Spleen (tissue), 11 donors: ENCODE results near the gene LIG3. TPM values are rescaled to one million over a fixed set of nuclear protein-coding genes. Genes with fewer than 3 reads are reported as not detected.

ENCODE experiments used
- DNase-seq: peaks from one replicate; pipeline ENCODE4 v3.0.0-alpha.2; 2020
- H3K27ac ChIP-seq, 8 donors: fragments of 200-600 bp; sonication (generic) in 7 of 8; 1 replicate in 4 of 8; 2 replicates in 4 of 8; pipeline versions ENCODE4 v1.5.0 to v1.8.0; 2016 to 2021; ENCODE audit warnings: inconsistent platforms in 4 of 8, mild to moderate bottlenecking in 4 of 8, moderate library complexity in 1 of 8
- H3K27me3 ChIP-seq, 7 donors: fragments of 200-600 bp; sonication (generic) in 6 of 7; replicated peaks in 1 of 7; 1 replicate in 4 of 7; 2 replicates in 3 of 7; pipeline versions ENCODE4 v1.5.0 to v1.8.0; 2016 to 2021; ENCODE audit warnings: inconsistent platforms in 3 of 7, mild to moderate bottlenecking in 1 of 7
- H3K36me3 ChIP-seq, 6 donors: fragments of 200-600 bp; sonication (generic) in 5 of 6; 1 replicate in 4 of 6; 2 replicates in 2 of 6; pipeline versions ENCODE4 v1.5.0 to v1.8.0; 2016 to 2021; ENCODE audit warnings: inconsistent platforms in 2 of 6
- H3K4me1 ChIP-seq, 6 donors: fragments of 200-600 bp; sonication (generic) in 5 of 6; 1 replicate in 3 of 6; 2 replicates in 3 of 6; pipeline versions ENCODE4 v1.5.0 to v1.8.0; 2016 to 2021; ENCODE audit warnings: inconsistent platforms in 3 of 6
- H3K4me3 ChIP-seq, 8 donors: fragments of 200-600 bp; sonication (generic) in 7 of 8; 1 replicate in 4 of 8; 2 replicates in 4 of 8; pipeline versions ENCODE4 v1.5.0 to v1.8.0; 2016 to 2021; ENCODE audit warnings: inconsistent platforms in 4 of 8, mild to moderate bottlenecking in 4 of 8, moderate library complexity in 2 of 8
- H3K9me3 ChIP-seq, 8 donors: fragments of 200-600 bp; sonication (generic) in 7 of 8; 1 replicate in 4 of 8; 2 replicates in 4 of 8; pipeline versions ENCODE4 v1.5.0 to v1.8.0; 2016 to 2021; ENCODE audit warnings: inconsistent platforms in 4 of 8
- POLR2A ChIP-seq, 3 donors: fragments of 450-650 bp; IDR thresholded peaks; one replicate each; pipeline ENCODE4 v1.5.1; 2017; ENCODE audit warnings: antibody characterized with exemption in 3 of 3, mild to moderate bottlenecking in 1 of 3
- POLR2AphosphoS5 ChIP-seq, 3 donors: sonication (generic); formaldehyde crosslinking; IDR thresholded peaks; one replicate each; pipeline ENCODE4 v1.5.1; 2017; ENCODE audit warnings: antibody characterized with exemption in 3 of 3
- WGBS, 5 donors: extraction: QIAGEN DNeasy Blood & Tissue Kit in 3 of 5; methylation state at CpG; one replicate each; pipeline versions ENCODE4 v1.1.5 to v1.1.7; 2013 to 2018; 5-methylcytosine and 5-hydroxymethylcytosine counted together
- intact Hi-C: fragments of 100-400 bp; cut with DNase I; formaldehyde crosslinking; loops from one replicate; pipeline ENCODE4 v1.15.0; 2023; ENCODE audit warnings: low total_unique reads
- polyA plus RNA-seq, 3 donors: library from polyadenylated mRNA; stranded (reverse); fragments of 200-250 nt; gene quantifications; one replicate each; pipeline ENCODE4 v1.2.1, GENCODE V29; 2013
- total RNA-seq, 7 donors: library from RNA; depleted of rRNA in 3 of 7; stranded (reverse); fragments of >200 nt in 3 of 7; fragmentation: NEBNext Ultra II Directional in 4 of 7; extraction: Animal tissue kit (Norgen Biotek cat#: 25700) in 4 of 7; gene quantifications; one replicate each; pipeline versions ENCODE4 v1.1.0 to v1.2.1, GENCODE V29; 2016 to 2021
- TF ChIP-seq, protein P1 (sequence below), 11 experiments: fragments of 200-600 bp in 7 of 11; fragments of 450-650 bp in 4 of 11; sonication (generic) in 4 of 11; IDR thresholded peaks in 8 of 11; conservative IDR thresholded peaks in 3 of 11; 1 replicate in 7 of 11; 2 replicates in 4 of 11; pipeline versions ENCODE4 v1.4.0 to v1.8.0; 2016 to 2021; ENCODE audit warnings: antibody characterized with exemption in 11 of 11, inconsistent platforms in 4 of 11, mild to moderate bottlenecking in 1 of 11
- donor health status: healthy with polysubstance abuse.
- donor health status: DM: no; HTN: no; CAD: no; lungs with moderate emphysema.
- donor health status: DM: no; HTN: no; CAD: no.
- donor health status: Bipolar disorder and iron deficiency.
- donor health status: healthy.
- donor health status: DM: no; HTN: no; CAD: no.
- donor health status: DM: yes; HTN: yes; CAD: no.

LIG3 gene
- total and polyA plus RNA-seq, 10 donors, result 4.5 to 63.1 (median 33.2) TPM

DNA sequence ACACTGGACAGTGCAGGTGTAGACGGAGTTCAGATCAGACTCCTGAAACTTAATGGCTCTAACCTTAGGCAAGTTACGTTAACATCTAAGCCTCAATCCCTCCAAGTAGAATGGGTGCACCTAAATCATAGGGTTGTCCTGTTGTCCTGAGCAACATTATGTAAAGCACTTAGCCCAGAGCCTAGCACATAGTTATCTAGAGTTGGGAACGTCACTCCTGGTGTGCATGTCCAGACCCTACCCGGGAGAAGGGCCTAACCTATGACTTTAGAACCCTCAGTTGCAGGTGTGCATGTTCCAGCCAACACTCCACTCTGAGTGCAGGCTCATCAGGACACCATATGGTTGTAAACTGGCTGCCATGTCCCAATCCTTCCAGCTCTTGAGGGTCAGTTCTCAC, 26.0 kb downstream of the LIG3 start:
- intact Hi-C loops, result no loop called here
- peak in 1 of 3 donors; percentile 33 for TF ChIP-seq POLR2AphosphoS5 (IDR thresholded peaks at IDR 0.05)
- no peak for TF ChIP-seq POLR2A (IDR thresholded peaks at IDR 0.05)
- Histone ChIP-seq H3K36me3 (peaks cover 0 to 99% (median 59%) of the 10 kb centered on the region in 6 donors), H3K9me3 (no peaks in the 10 kb centered on the region), H3K4me3 (no peak overlapping the region), H3K27me3 (no peaks in the 10 kb centered on the region), H3K27ac (no peak overlapping the region), H3K4me1 (no peaks in the 10 kb centered on the region)
- DNase-seq, result no peak
- 88 to 96% (median 93%) methylated on average over 4 of the region's 4 CpGs for WGBS, 5 donors

DNA sequence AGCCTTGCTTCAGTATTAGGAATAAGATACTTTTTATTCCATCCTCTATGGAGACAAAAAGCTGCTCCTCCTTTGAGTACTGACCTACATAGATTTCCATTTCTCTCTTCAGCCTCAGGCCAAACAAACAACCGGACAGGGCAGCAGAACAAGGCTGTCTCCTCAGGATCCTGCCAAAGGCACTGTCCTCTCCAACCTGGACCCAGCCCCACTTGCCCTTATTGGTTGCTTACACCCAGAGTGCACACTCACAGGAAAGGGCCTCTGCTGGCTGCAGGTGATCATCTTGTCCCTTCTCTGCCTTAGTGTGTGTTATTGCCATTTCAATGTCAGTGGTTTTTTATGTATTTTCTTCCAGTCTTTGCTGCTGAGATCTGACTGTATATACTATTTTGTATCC, 26.6 kb downstream of the LIG3 start:
- peaks cover 0 to 99% (median 59%) of the 10 kb centered on the region in 6 donors for H3K36me3 ChIP-seq
- intact Hi-C loops, result no loop called here

DNA sequence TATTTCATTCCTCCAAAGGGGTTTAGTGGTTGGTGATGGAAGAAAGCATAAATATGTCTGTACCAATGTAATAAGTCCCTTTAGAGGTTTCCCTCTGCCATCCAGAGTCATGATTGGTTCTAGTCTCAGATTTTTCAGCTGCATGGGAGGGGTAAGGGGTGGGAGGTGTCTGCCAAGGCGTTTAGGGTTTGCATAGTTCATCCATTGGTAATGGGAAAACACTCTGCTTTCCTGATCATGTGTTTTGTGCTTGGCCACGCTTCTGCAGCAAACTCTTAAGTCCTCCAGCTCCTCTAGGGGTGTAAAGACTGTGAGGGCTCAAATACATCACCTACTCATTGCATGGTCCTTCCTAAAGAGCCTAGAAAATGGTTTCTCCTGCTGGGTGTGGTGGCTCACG, 29.8 kb downstream of the LIG3 start:
- Histone ChIP-seq H3K27me3 (no peaks in the 10 kb centered on the region), H3K27ac (no peak overlapping the region), H3K9me3 (no peaks in the 10 kb centered on the region), H3K4me3 (no peak overlapping the region), H3K36me3 (peaks cover 0 to 99% (median 55%) of the 10 kb centered on the region in 6 donors), H3K4me1 (no peaks in the 10 kb centered on the region)
- intact Hi-C loops, result no loop called here
- TF ChIP-seq, protein P1, sequence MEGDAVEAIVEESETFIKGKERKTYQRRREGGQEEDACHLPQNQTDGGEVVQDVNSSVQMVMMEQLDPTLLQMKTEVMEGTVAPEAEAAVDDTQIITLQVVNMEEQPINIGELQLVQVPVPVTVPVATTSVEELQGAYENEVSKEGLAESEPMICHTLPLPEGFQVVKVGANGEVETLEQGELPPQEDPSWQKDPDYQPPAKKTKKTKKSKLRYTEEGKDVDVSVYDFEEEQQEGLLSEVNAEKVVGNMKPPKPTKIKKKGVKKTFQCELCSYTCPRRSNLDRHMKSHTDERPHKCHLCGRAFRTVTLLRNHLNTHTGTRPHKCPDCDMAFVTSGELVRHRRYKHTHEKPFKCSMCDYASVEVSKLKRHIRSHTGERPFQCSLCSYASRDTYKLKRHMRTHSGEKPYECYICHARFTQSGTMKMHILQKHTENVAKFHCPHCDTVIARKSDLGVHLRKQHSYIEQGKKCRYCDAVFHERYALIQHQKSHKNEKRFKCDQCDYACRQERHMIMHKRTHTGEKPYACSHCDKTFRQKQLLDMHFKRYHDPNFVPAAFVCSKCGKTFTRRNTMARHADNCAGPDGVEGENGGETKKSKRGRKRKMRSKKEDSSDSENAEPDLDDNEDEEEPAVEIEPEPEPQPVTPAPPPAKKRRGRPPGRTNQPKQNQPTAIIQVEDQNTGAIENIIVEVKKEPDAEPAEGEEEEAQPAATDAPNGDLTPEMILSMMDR (IDR thresholded peaks at IDR 0.05 in 8 of 11, conservative IDR thresholded peaks at IDR 0.05 in 3 of 11), result no peak
- TF ChIP-seq POLR2A (IDR thresholded peaks at IDR 0.05) (no peak), POLR2AphosphoS5 (IDR thresholded peaks at IDR 0.05) (no peak)
- WGBS, 5 donors, result 72 to 91% (median 79%) methylated on average over 3 of the region's 3 CpGs
- DNase-seq, result no peak

More for the DNA sequence above, 26.6 kb downstream of the LIG3 start:
- Histone ChIP-seq H3K4me1 (no peaks in the 10 kb centered on the region), H3K27me3 (no peaks in the 10 kb centered on the region), H3K4me3 (no peak overlapping the region), H3K27ac (peak overlapping the region in 1 of 8 donors; percentile 16), H3K9me3 (no peaks in the 10 kb centered on the region)
- no peak for DNase-seq
- 57 to 100% (median 93%) methylated on average over 1 of the region's 1 CpG for WGBS, 5 donors
- TF ChIP-seq, protein P1 (IDR thresholded peaks at IDR 0.05 in 8 of 11, conservative IDR thresholded peaks at IDR 0.05 in 3 of 11), result no peak
- TF ChIP-seq POLR2A (IDR thresholded peaks at IDR 0.05) (no peak), POLR2AphosphoS5 (IDR thresholded peaks at IDR 0.05) (no peak)

DNA sequence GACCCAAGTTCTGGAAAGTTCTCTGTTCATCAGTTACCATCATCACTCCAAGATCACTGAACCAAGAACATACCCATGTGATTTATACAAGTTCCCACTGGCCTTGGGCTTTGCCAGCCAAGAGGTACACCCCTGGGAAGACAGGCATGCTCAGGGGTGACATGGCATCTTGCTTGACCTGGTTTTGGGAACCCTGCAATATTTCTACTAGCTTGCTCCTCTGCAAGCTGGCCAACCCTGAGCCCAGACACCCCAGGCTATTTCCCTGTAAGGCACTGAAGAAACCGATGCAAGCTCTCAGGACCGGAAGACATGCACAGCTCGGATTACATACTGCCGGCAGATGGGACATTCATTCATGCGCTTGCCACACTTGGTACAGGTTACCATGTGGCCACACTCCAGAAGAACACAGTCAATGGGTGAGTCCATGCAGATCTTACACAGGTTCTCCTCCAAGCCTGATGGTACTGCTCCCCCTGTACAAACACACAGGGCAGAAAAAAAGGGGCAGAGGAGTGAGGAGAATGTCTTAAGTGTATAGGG, 31.4 kb downstream of the LIG3 start:
- DNase-seq, result no peak
- H3K36me3 ChIP-seq, result peaks cover 0 to 100% (median 62%) of the 10 kb centered on the region in 6 donors
- WGBS, 5 donors, result 85 to 93% (median 89%) methylated on average over 5 of the region's 5 CpGs
- no peak overlapping the region for H3K4me3 ChIP-seq
- H3K4me1 ChIP-seq, result no peaks in the 10 kb centered on the region
- no peak overlapping the region for H3K27ac ChIP-seq
- TF ChIP-seq POLR2AphosphoS5 (IDR thresholded peaks at IDR 0.05), result no peak
- TF ChIP-seq, protein P1 (IDR thresholded peaks at IDR 0.05 in 8 of 11, conservative IDR thresholded peaks at IDR 0.05 in 3 of 11), result no peak
- TF ChIP-seq POLR2A (IDR thresholded peaks at IDR 0.05), result no peak
- H3K27me3 ChIP-seq, result no peaks in the 10 kb centered on the region
- H3K9me3 ChIP-seq, result no peaks in the 10 kb centered on the region
- intact Hi-C loops, result no loop called here
